CD14-positive monocyte (primary cell): ENCODE results near the gene ANKRD40. TPM values are rescaled to one million over a fixed set of nuclear protein-coding genes. Genes with fewer than 3 reads are reported as not detected.
A peak's percentile ranks its signal among the peaks of the same experiment; 100 is the strongest.

Experiments
- DNase-seq, 3 donors: peaks; one replicate each; pipeline ENCODE4 v3.0.0-alpha.2; 2011 to 2022
- H2AFZ ChIP-seq: 2 replicates; pipeline ENCODE4 v1.6.0; 2012; ENCODE audit warnings: mild to moderate bottlenecking, low read depth, low read length, inconsistent platforms; ENCODE audit not compliant: insufficient read depth, poor library complexity, severe bottlenecking
- H3K27ac ChIP-seq, 2 donors: 1 replicate in 1 of 2; 2 replicates in 1 of 2; pipeline ENCODE4 v1.5.1; 2012 to 2013; ENCODE audit warnings: low read length in 2 of 2, control low read depth in 1 of 2, inconsistent platforms in 1 of 2, low read depth in 1 of 2, mild to moderate bottlenecking in 1 of 2
- H3K27me3 ChIP-seq, 2 donors: one replicate each; pipeline versions ENCODE4 v1.6.0 to v1.6.1; 2011 to 2013; ENCODE audit warnings: low read length in 2 of 2; ENCODE audit not compliant: control insufficient read depth in 2 of 2, insufficient read depth in 2 of 2
- H3K36me3 ChIP-seq, 2 donors: replicated peaks in 1 of 2; 1 replicate in 1 of 2; 2 replicates in 1 of 2; pipeline versions ENCODE4 v1.5.1 to v1.6.1; 2012 to 2013; ENCODE audit warnings: low read length in 2 of 2, control low read depth in 1 of 2, inconsistent platforms in 1 of 2, mild to moderate bottlenecking in 1 of 2; ENCODE audit not compliant: insufficient read depth in 2 of 2, control insufficient read depth in 1 of 2
- H3K4me1 ChIP-seq, 2 donors: 1 replicate in 1 of 2; 2 replicates in 1 of 2; pipeline versions ENCODE4 v1.5.1 to v1.6.1; 2012 to 2013; ENCODE audit warnings: low read length in 2 of 2, control low read depth in 1 of 2, inconsistent platforms in 1 of 2, mild to moderate bottlenecking in 1 of 2, moderate library complexity in 1 of 2; ENCODE audit not compliant: insufficient read depth in 2 of 2, control insufficient read depth in 1 of 2
- H3K4me2 ChIP-seq: replicated peaks from 2 replicates; pipeline ENCODE3; 2012; ENCODE audit warnings: low read length, moderate library complexity, mild to moderate bottlenecking; ENCODE audit not compliant: poor library complexity, severe bottlenecking; ENCODE audit errors: extremely low read depth
- H3K4me3 ChIP-seq, 3 experiments: fragments of 200-600 bp in 1 of 3; sonication (generic) in 1 of 3; replicated peaks in 1 of 3; 1 replicate in 2 of 3; 2 replicates in 1 of 3; pipeline ENCODE4 v1.5.1; 2011 to 2013; ENCODE audit warnings: low read length in 3 of 3, mild to moderate bottlenecking in 3 of 3, control low read depth in 2 of 3, low read depth in 2 of 3, inconsistent platforms in 1 of 3, moderate library complexity in 1 of 3
- H3K79me2 ChIP-seq: 2 replicates; pipeline ENCODE4 v1.6.0; 2012; ENCODE audit warnings: mild to moderate bottlenecking, control low read depth, inconsistent platforms, low read length, moderate library complexity; ENCODE audit not compliant: insufficient read depth
- H3K9ac ChIP-seq: 2 replicates; pipeline ENCODE4 v1.6.0; 2017; ENCODE audit warnings: low read length, mild to moderate bottlenecking; ENCODE audit not compliant: insufficient read depth, poor library complexity, severe bottlenecking
- H3K9me3 ChIP-seq, 2 donors: replicated peaks in 1 of 2; 1 replicate in 1 of 2; 2 replicates in 1 of 2; pipeline versions ENCODE4 v1.5.1 to v1.6.1; 2012 to 2013; ENCODE audit warnings: low read length in 2 of 2, control low read depth in 1 of 2; ENCODE audit not compliant: control insufficient read depth in 1 of 2, insufficient read depth in 1 of 2
- H4K20me1 ChIP-seq: 2 replicates; pipeline ENCODE4 v1.6.0; 2012; ENCODE audit warnings: mild to moderate bottlenecking, low read length, control low read depth, moderate library complexity; ENCODE audit not compliant: insufficient read depth
- H3K27ac Mint-ChIP-seq, 7 donors: one replicate each; pipeline ENCODE4 v1.8.0; 2020; ENCODE audit warnings: mild to moderate bottlenecking in 7 of 7, mixed read lengths in 7 of 7, moderate library complexity in 6 of 7, inconsistent platforms in 2 of 7
- H3K27me3 Mint-ChIP-seq, 3 donors: one replicate each; pipeline ENCODE4 v1.8.0; 2021 to 2022; ENCODE audit warnings: low read depth in 3 of 3, mild to moderate bottlenecking in 3 of 3, mixed read lengths in 3 of 3, moderate library complexity in 3 of 3, inconsistent platforms in 1 of 3
- H3K36me3 Mint-ChIP-seq, 2 donors: one replicate each; pipeline ENCODE4 v1.8.0; 2020; ENCODE audit warnings: mixed read lengths in 2 of 2, inconsistent platforms in 1 of 2, mild to moderate bottlenecking in 1 of 2
- H3K4me1 Mint-ChIP-seq: one replicate; pipeline ENCODE4 v1.8.0; 2020; ENCODE audit warnings: mild to moderate bottlenecking, mixed read lengths
- H3K4me3 Mint-ChIP-seq, 2 donors: one replicate each; pipeline ENCODE4 v1.8.0; 2020; ENCODE audit warnings: mild to moderate bottlenecking in 2 of 2, mixed read lengths in 2 of 2, moderate library complexity in 1 of 2
- H3K9me3 Mint-ChIP-seq, 7 donors: one replicate each; pipeline ENCODE4 v1.8.0; 2020 to 2022; ENCODE audit warnings: mixed read lengths in 7 of 7, mild to moderate bottlenecking in 6 of 7, moderate library complexity in 6 of 7, inconsistent platforms in 2 of 7
- CTCF ChIP-seq: fragments of 200-600 bp; IDR thresholded peaks from one replicate; pipeline ENCODE4 v1.8.0; 2022; ENCODE audit warnings: antibody characterized with exemption, mild to moderate bottlenecking
- WGBS: methylation state at CpG from one replicate; pipeline ENCODE4 v1.1.5; 2013; ENCODE audit warnings: missing lambda C conversion rate; ENCODE audit not compliant: insufficient coverage; 5-methylcytosine and 5-hydroxymethylcytosine counted together
- intact Hi-C, 2 donors: fragments of 100-400 bp; cut with micrococcal nuclease; formaldehyde crosslinking; loops; one replicate each; pipeline versions ENCODE4 v1.15.0 to v1.15.1; 2023
- polyA plus RNA-seq, 3 donors: library from polyadenylated mRNA; depleted of rRNA in 1 of 3; unstranded in 2 of 3; stranded (reverse) in 1 of 3; fragments of 300-500 nt in 2 of 3; fragments of >200 nt in 1 of 3; fragmentation: Illumina TruSeq in 2 of 3; gene quantifications; 1 replicate in 2 of 3; 2 replicates in 1 of 3; pipeline ENCODE4 v1.2.3, GENCODE V29; 2012 to 2021

ANKRD40 gene
- polyA plus RNA-seq, 3 donors, result 3.4 to 21.8 (median 3.4) TPM

- WGBS, result 92% methylated on average over 4 of the region's 6 CpGs
- H3K36me3 ChIP-seq, result peaks cover 39 to 56% of the 10 kb centered on the region in 2 donors
- no peak overlapping the region for H3K4me3 ChIP-seq
- no peaks in the 10 kb centered on the region for H3K27me3 ChIP-seq
- TF ChIP-seq CTCF, result no peak
- H3K79me2 ChIP-seq, result no peaks in the 10 kb centered on the region
- H3K27me3 Mint-ChIP-seq, result peaks cover 0 to 2% (median 0%) of the 10 kb centered on the region in 3 donors
- H2AFZ ChIP-seq, result no peak overlapping the region
- intact Hi-C loops, result no loop called here
- no peak overlapping the region for H3K4me3 Mint-ChIP-seq
- no peaks in the 10 kb centered on the region for H3K4me1 ChIP-seq
- no peaks in the 10 kb centered on the region for H3K9me3 ChIP-seq
- peak overlapping the region in 1 of 7 donors; percentile 13 for H3K27ac Mint-ChIP-seq
- H3K4me1 Mint-ChIP-seq, result no peaks in the 10 kb centered on the region
- H3K9ac ChIP-seq, result no peak overlapping the region
- no peak overlapping the region for H3K27ac ChIP-seq
- H3K4me2 ChIP-seq, result no peak overlapping the region
- H3K36me3 Mint-ChIP-seq, result peaks cover 38 to 47% of the 10 kb centered on the region in 2 donors
- H3K9me3 Mint-ChIP-seq, result no peaks in the 10 kb centered on the region
- DNase-seq, result no peak
- peaks cover 15% of the 10 kb centered on the region for H4K20me1 ChIP-seq
Measured at GRCh38 chr17:50691550-50692447, 15.9 kb downstream of the ANKRD40 start.

GRCh38 chr17:50690887-50691549 is 16.7 kb downstream of the ANKRD40 start:
- TF ChIP-seq CTCF, result no peak
- Histone ChIP-seq H4K20me1 (peaks cover 15% of the 10 kb centered on the region), H3K4me3 (no peak overlapping the region), H3K4me2 (no peak overlapping the region), H3K9ac (no peak overlapping the region), H3K4me1 (no peaks in the 10 kb centered on the region), H3K27me3 (no peaks in the 10 kb centered on the region), H3K79me2 (no peaks in the 10 kb centered on the region), H3K9me3 (no peaks in the 10 kb centered on the region), H3K27ac (no peak overlapping the region), H3K36me3 (peaks cover 32 to 48% of the 10 kb centered on the region in 2 donors), H2AFZ (no peak overlapping the region)
- no peaks in the 10 kb centered on the region for H3K9me3 Mint-ChIP-seq
- intact Hi-C loops, result no loop called here
- 89% methylated on average over 8 of the region's 9 CpGs for WGBS
- H3K4me3 Mint-ChIP-seq, result no peak overlapping the region
- DNase-seq, result no peak
- peaks cover 30 to 39% of the 10 kb centered on the region in 2 donors for H3K36me3 Mint-ChIP-seq
- no peak overlapping the region for H3K27ac Mint-ChIP-seq
- H3K27me3 Mint-ChIP-seq, result peaks cover 0 to 5% (median 0%) of the 10 kb centered on the region in 3 donors
- no peaks in the 10 kb centered on the region for H3K4me1 Mint-ChIP-seq
